ENCODE results near the gene RABGAP1L.

DNA sequence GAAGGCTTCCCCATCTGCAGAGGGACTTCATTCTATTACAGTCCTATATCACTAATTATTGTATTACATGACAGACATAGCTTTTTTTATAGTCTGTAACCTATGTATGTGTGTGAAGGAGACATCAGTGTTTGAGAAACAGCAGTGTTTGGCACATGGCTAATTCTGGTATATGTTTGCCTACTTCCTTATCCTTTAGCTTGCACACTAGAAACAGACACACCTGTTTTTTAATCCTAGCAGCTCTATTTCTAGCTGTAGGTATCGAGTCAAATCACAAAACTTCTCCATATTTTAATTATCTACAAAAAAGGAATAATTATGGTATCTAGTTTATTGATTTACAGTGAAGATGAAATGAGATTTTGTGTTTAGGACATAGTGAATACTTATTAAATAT is 711.0 kb downstream of the RABGAP1L start:
- TF ChIP-seq, protein P1, sequence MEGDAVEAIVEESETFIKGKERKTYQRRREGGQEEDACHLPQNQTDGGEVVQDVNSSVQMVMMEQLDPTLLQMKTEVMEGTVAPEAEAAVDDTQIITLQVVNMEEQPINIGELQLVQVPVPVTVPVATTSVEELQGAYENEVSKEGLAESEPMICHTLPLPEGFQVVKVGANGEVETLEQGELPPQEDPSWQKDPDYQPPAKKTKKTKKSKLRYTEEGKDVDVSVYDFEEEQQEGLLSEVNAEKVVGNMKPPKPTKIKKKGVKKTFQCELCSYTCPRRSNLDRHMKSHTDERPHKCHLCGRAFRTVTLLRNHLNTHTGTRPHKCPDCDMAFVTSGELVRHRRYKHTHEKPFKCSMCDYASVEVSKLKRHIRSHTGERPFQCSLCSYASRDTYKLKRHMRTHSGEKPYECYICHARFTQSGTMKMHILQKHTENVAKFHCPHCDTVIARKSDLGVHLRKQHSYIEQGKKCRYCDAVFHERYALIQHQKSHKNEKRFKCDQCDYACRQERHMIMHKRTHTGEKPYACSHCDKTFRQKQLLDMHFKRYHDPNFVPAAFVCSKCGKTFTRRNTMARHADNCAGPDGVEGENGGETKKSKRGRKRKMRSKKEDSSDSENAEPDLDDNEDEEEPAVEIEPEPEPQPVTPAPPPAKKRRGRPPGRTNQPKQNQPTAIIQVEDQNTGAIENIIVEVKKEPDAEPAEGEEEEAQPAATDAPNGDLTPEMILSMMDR (IDR thresholded peaks at IDR 0.05) = no peak
- no peak for TF ChIP-seq POLR2A (IDR thresholded peaks at IDR 0.05)

All from thyroid gland (tissue), 4 donors.